Activated T-helper 1 cell treated with anti-CD3 and anti-CD28 coated beads, Interleukin-2, amount 50 U/mL, for 16 hours (primary cell): ENCODE data around the gene PASD1.
"Not testable (repeated sequence)": the region's sequence is repeated elsewhere in the genome, so short reads cannot be mapped to it uniquely, and the experiment has no call there.

Experiments
- DNase-seq, 2 donors: peaks; one replicate each; pipeline ENCODE4 v3.0.0-alpha.2; 2020; ENCODE audit warnings: low read depth in 1 of 2, low spot score in 1 of 2

PASD1 gene

GRCh38 chrX:151563449-151563848, at the start of gene PASD1:
Gene PASD1, plus strand, starts transcription at chrX:151563675. Its CDS starts 37,879 bp downstream, at chrX:151601554.
- no peak for DNase-seq

- DNase-seq = no peak
Measured at GRCh38 chrX:151515237-151515636, 48.2 kb upstream of the PASD1 start.

- no peak for DNase-seq
Measured at GRCh38 chrX:151516538-151517187, 46.8 kb upstream of the PASD1 start.

- DNase-seq = no peak
Measured at GRCh38 chrX:151517421-151517820, 46.1 kb upstream of the PASD1 start.

- DNase-seq = no peak
Measured at GRCh38 chrX:151523351-151523750, 40.1 kb upstream of the PASD1 start.

GRCh38 chrX:151536571-151536970, 26.9 kb upstream of the PASD1 start:
- DNase-seq = no peak

- no peak for DNase-seq
Measured at GRCh38 chrX:151537572-151537971, 25.9 kb upstream of the PASD1 start.

- DNase-seq = no peak
Measured at GRCh38 chrX:151538190-151539122, 25.0 kb upstream of the PASD1 start.

GRCh38 chrX:151543706-151544105, 19.8 kb upstream of the PASD1 start:
- no peak for DNase-seq

- not testable (repeated sequence) for DNase-seq
Measured at GRCh38 chrX:151546226-151546625, 17.2 kb upstream of the PASD1 start.

GRCh38 chrX:151551176-151551575, 12.3 kb upstream of the PASD1 start:
- not testable (repeated sequence) for DNase-seq

GRCh38 chrX:151552743-151553142, 10.7 kb upstream of the PASD1 start:
- DNase-seq = no peak

- not testable (repeated sequence) for DNase-seq
Measured at GRCh38 chrX:151555301-151555700, 8.2 kb upstream of the PASD1 start.

GRCh38 chrX:151562485-151562884, 990 bp upstream of the PASD1 start:
- not testable (repeated sequence) for DNase-seq

- not testable (repeated sequence) for DNase-seq
Measured at GRCh38 chrX:151563003-151563402, 472 bp upstream of the PASD1 start.

GRCh38 chrX:151564035-151564434, 560 bp downstream of the PASD1 start:
- no peak for DNase-seq

GRCh38 chrX:151566872-151567271, 3.4 kb downstream of the PASD1 start:
- DNase-seq = not testable (repeated sequence)

GRCh38 chrX:151570561-151570960, 7.1 kb downstream of the PASD1 start:
- no peak for DNase-seq

- not testable (repeated sequence) for DNase-seq
Measured at GRCh38 chrX:151593384-151593783, 29.9 kb downstream of the PASD1 start.

- DNase-seq = no peak
Measured at GRCh38 chrX:151596282-151596681, 32.8 kb downstream of the PASD1 start.

- no peak for DNase-seq
Measured at GRCh38 chrX:151604931-151605330, 41.5 kb downstream of the PASD1 start.

GRCh38 chrX:151609222-151609621, 45.7 kb downstream of the PASD1 start:
- no peak for DNase-seq
